ENCODE measurements around the gene WDCP. TPM values are rescaled to one million over a fixed set of nuclear protein-coding genes. Genes with fewer than 3 reads are reported as not detected.

Gene WDCP
- total and polyA plus RNA-seq, 10 of the 15 experiments (the other 5 are each of a cell fraction or from before 2014, with no cell fraction given): 5.5 to 21.3 (median 13.2) TPM

DNA sequence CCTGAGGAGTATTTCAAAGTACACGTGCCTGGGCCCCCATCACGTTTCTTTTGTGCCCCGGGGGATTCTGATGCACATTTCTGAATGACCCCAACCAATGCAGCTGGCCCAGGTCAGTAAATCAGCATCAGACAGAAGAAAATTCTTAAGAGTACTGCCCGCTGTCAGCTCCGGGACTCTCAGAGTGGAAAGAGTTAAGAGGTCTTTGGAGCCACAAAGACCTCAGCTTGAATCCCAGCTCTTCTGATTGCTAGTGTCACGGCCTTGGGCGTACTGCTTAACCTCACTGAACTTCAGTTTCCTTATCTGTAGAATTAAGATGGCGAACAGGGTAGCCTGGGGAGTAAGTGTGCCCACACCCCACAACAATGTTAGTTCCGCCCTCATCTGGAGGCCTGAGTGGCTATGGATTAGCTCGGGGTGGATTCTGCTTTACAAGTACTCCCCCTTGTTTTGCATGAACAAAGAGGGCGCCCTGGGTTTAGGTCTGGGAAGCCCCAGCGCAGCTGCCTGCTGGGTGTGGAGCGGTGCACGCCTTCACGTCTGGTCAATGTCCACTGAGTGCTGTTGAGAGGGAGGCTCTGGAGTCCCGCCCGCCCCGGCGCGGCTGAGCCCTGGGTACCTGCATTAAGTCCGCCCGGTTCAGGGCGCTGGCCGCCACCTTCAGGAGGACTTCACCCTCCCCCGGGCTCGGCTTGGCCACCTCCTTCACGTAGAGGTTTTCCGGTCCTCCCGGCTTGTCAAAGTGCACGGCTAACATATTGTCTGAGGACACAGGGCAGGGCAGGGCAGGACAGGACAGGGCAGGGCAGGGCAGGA, 36.6 kb upstream of the WDCP start (continued):
- TF ChIP-seq CUX1 (IDR thresholded peaks at IDR 0.05; ENCODE audit: insufficient replicate concordance, low read depth, low read length): no peak
- TF ChIP-seq RAD21 (IDR thresholded peaks at IDR 0.05; ENCODE audit: insufficient read depth, low read depth, low read length): no peak
- TF ChIP-seq, protein P1, sequence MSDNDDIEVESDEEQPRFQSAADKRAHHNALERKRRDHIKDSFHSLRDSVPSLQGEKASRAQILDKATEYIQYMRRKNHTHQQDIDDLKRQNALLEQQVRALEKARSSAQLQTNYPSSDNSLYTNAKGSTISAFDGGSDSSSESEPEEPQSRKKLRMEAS (IDR thresholded peaks at IDR 0.05; ENCODE audit: low read depth, low read length): peak; percentile 58
- no peak for TF ChIP-seq ELK1 (IDR thresholded peaks at IDR 0.05; ENCODE audit: low read depth, low read length)

All from GM12878 (cell line).